GM12878 (cell line): ENCODE measurements around the gene TMEM150A. TPM values are rescaled to one million over a fixed set of nuclear protein-coding genes. Genes with fewer than 3 reads are reported as not detected.

ENCODE experiments used
- ATAC-seq: fragments of 200-7000 bp; cut with Tn5 transposase; 3 replicates; pipeline ENCODE4 v1.9.1; 2020; ENCODE audit warnings: mild to moderate bottlenecking, moderate library complexity
- BruUV-seq: library from RNA; stranded (reverse); fragments of 400-500 nt; replicated peaks from 2 replicates; lab custom pipeline; 2021; lab: Mats Ljungman, UMichigan
- CTCF ChIA-PET: fragments of 300-600 bp; sonication (Branson Sonifier 250); formaldehyde crosslinking; extraction: SDS; loops from one replicate; lab custom pipeline; 2021; ENCODE audit warnings: inconsistent platforms; lab: Yijun Ruan, JAX
- POLR2A ChIA-PET: fragments of 350-600 bp; formaldehyde crosslinking; extraction: SDS; loops from one replicate; lab custom pipeline; 2021; ENCODE audit warnings: inconsistent platforms; lab: Charles Lee
- RAD21 ChIA-PET: fragments of 300-600 bp; sonication (Branson Sonifier 250); formaldehyde crosslinking; loops from one replicate; lab custom pipeline; 2023; ENCODE audit warnings: antibody characterized with exemption; ENCODE audit not compliant: unreplicated experiment; lab: Charles Lee
- SMC1A ChIA-PET: fragments of 300-600 bp; sonication (Branson Sonifier 250); formaldehyde crosslinking; loops from one replicate; lab custom pipeline; 2023; ENCODE audit not compliant: unreplicated experiment, uncharacterized antibody; lab: Charles Lee
- DNase-seq: peaks from one replicate; pipeline ENCODE4 v3.0.0-alpha.2; 2011; ENCODE audit warnings: low read depth, low spot score
- FAIRE-seq: peaks from 3 replicates; lab custom pipeline; 2011; peaks lifted over from hg19 to GRCh38; lab: Jason Lieb, UNC
- H2AFZ ChIP-seq: 2 replicates; pipeline ENCODE4 v1.6.0; 2011; ENCODE audit warnings: low read depth, low read length, control low read depth; ENCODE audit not compliant: control insufficient read depth
- H3K27ac ChIP-seq: 2 replicates; pipeline ENCODE4 v1.5.1; 2011; ENCODE audit warnings: control low read depth; ENCODE audit not compliant: control insufficient read depth, insufficient read depth
- H3K27me3 ChIP-seq, 2 experiments: replicated peaks in 1 of 2; 2 replicates each; pipeline versions ENCODE4 v1.6.0 to v1.6.1; 2011; ENCODE audit warnings: low read length in 1 of 2; ENCODE audit not compliant: control insufficient read depth in 2 of 2, insufficient read depth in 2 of 2
- H3K36me3 ChIP-seq, 2 experiments: 2 replicates each; pipeline ENCODE4 v1.5.1; 2011; ENCODE audit warnings: low read length in 1 of 2; ENCODE audit not compliant: control insufficient read depth in 2 of 2, insufficient read depth in 2 of 2
- H3K4me1 ChIP-seq: 2 replicates; pipeline ENCODE4 v1.6.1; 2011; ENCODE audit warnings: mild to moderate bottlenecking, low read length, moderate library complexity, mixed read lengths; ENCODE audit not compliant: control insufficient read depth, insufficient read depth
- H3K4me2 ChIP-seq: 2 replicates; pipeline ENCODE4 v1.6.0; 2011; ENCODE audit warnings: control low read depth; ENCODE audit not compliant: control insufficient read depth, insufficient read depth
- H3K4me3 ChIP-seq: fragments of 200-600 bp; sonication (generic); 2 replicates; pipeline ENCODE4 v1.5.1; 2016
- H3K79me2 ChIP-seq: 2 replicates; pipeline ENCODE4 v1.6.0; 2011; ENCODE audit warnings: low read length; ENCODE audit not compliant: control insufficient read depth, insufficient read depth
- H3K9ac ChIP-seq: 2 replicates; pipeline ENCODE4 v1.8.0; 2011; ENCODE audit warnings: low read length, control low read depth, mixed read lengths; ENCODE audit not compliant: control insufficient read depth, insufficient read depth
- H3K9me3 ChIP-seq: replicated peaks from 3 replicates; pipeline ENCODE4 v1.5.1; 2011; ENCODE audit warnings: mild to moderate bottlenecking, low read length; ENCODE audit not compliant: control insufficient read depth, insufficient read depth
- H4K20me1 ChIP-seq: 2 replicates; pipeline ENCODE4 v1.6.0; 2011; ENCODE audit not compliant: control insufficient read depth, insufficient read depth
- BHLHE40 ChIP-seq, 2 experiments: fragments of 450-650 bp in 1 of 2; IDR thresholded peaks; 2 replicates each; pipeline ENCODE4 v1.6.1; 2011 to 2017; ENCODE audit warnings: low read depth in 2 of 2, borderline replicate concordance in 1 of 2, improper control_type of control experiment in 1 of 2, low read length in 1 of 2, mild to moderate bottlenecking in 1 of 2
- CEBPB ChIP-seq, 2 experiments: fragments of 150-350 bp in 1 of 2; IDR thresholded peaks; 2 replicates each; pipeline ENCODE4 v1.6.1; 2012 to 2014; ENCODE audit warnings: low read depth in 2 of 2, low read length in 2 of 2, borderline replicate concordance in 1 of 2, inconsistent platforms in 1 of 2
- DPF2 ChIP-seq: fragments of 450-650 bp; IDR thresholded peaks from 2 replicates; pipeline ENCODE4 v1.6.1; 2017; ENCODE audit warnings: mild to moderate bottlenecking
- HDAC2 ChIP-seq: fragments of 200-600 bp; sonication (generic); IDR thresholded peaks from 2 replicates; pipeline ENCODE4 v1.6.1; 2017
- HDAC6 ChIP-seq: fragments of 200-600 bp; sonication (generic); IDR thresholded peaks from one replicate; pipeline ENCODE4 v1.8.0; 2017; ENCODE audit warnings: antibody characterized with exemption; ENCODE audit not compliant: unreplicated experiment
- IKZF2 ChIP-seq, 2 experiments: fragments of 450-650 bp; IDR thresholded peaks; 2 replicates each; pipeline ENCODE4 v1.6.1; 2017; ENCODE audit warnings: mild to moderate bottlenecking in 2 of 2, moderate library complexity in 2 of 2
- MXI1 ChIP-seq: fragments of 150-350 bp; IDR thresholded peaks from 2 replicates; pipeline ENCODE4 v1.6.1; 2011; ENCODE audit warnings: low read depth, mild to moderate bottlenecking, inconsistent platforms, low read length, improper control_type of control experiment
- POU2F2 ChIP-seq: IDR thresholded peaks from 3 replicates; pipeline ENCODE4 v1.6.1; 2011; ENCODE audit warnings: low read depth, mild to moderate bottlenecking, low read length, borderline replicate concordance
- SIN3A ChIP-seq: IDR thresholded peaks from 2 replicates; pipeline ENCODE4 v1.6.1; 2012; ENCODE audit warnings: low read depth, low read length, improper control_type of control experiment
- SMAD5 ChIP-seq: IDR thresholded peaks from 2 replicates; pipeline ENCODE4 v1.6.1; 2016; ENCODE audit warnings: antibody characterized with exemption, low read depth
- SMC3 ChIP-seq: IDR thresholded peaks from 2 replicates; pipeline ENCODE4 v1.6.1; 2011; ENCODE audit warnings: low read length, improper control_type of control experiment, borderline replicate concordance
- SPI1 ChIP-seq: IDR thresholded peaks from 2 replicates; pipeline ENCODE4 v1.6.1; 2011; ENCODE audit warnings: low read depth, mild to moderate bottlenecking, low read length, moderate library complexity, borderline replicate concordance; ENCODE audit not compliant: insufficient read depth
- TCF3 ChIP-seq: IDR thresholded peaks from 2 replicates; pipeline ENCODE4 v1.6.1; 2012; ENCODE audit warnings: low read depth, mild to moderate bottlenecking, low read length, borderline replicate concordance; ENCODE audit not compliant: insufficient read depth
- WRNIP1 ChIP-seq: IDR thresholded peaks from 2 replicates; pipeline ENCODE4 v1.6.1; 2011; ENCODE audit warnings: low read depth, low read length, improper control_type of control experiment, borderline replicate concordance
- YY1 ChIP-seq: IDR thresholded peaks from 2 replicates; pipeline ENCODE4 v1.6.1; 2011; ENCODE audit warnings: low read depth, mild to moderate bottlenecking, low read length
- WGBS: methylation state at CpG from one replicate; pipeline ENCODE4 v1.1.6; 2016; ENCODE audit warnings: low lambda C conversion rate; ENCODE audit not compliant: insufficient replicate concordance, insufficient coverage; ENCODE audit errors: missing lambda C conversion rate; 5-methylcytosine and 5-hydroxymethylcytosine counted together
- in situ Hi-C: fragments of 300-500 bp; cut with MboI; formaldehyde crosslinking; loops from 9 replicates; pipeline ENCODE4 v1.14.3; 2018; ENCODE audit warnings: mixed read lengths
- intact Hi-C: fragments of 100-400 bp; cut with micrococcal nuclease; formaldehyde crosslinking; loops from one replicate; pipeline ENCODE4 v1.14.2; 2022; ENCODE audit not compliant: unreplicated experiment
- polyA plus RNA-seq, 11 experiments: library from polyadenylated mRNA; depleted of rRNA in 4 of 11; unstranded in 6 of 11; stranded (reverse) in 5 of 11; fragments of >200 nt; fragmentation: Nextera tagmentation in 4 of 11; fragmentation: Illumina TruSeq in 1 of 11; extraction: Ambion mirVana in 4 of 11; extraction: Trizol in 1 of 11; gene quantifications; 1 replicate in 1 of 11; 2 replicates in 10 of 11; pipeline versions ENCODE4 v1.2.1 to v1.2.3, GENCODE V29; 2011 to 2016; ENCODE audit warnings: inconsistent platforms in 2 of 11, missing spikeins in 2 of 11, low read depth in 1 of 11
- total RNA-seq, 4 experiments: library from RNA; depleted of rRNA in 3 of 4; stranded (reverse); fragments of >200 nt in 3 of 4; fragmentation: Illumina TruSeq in 1 of 4; extraction: Trizol in 1 of 4; gene quantifications; 2 replicates each; pipeline versions ENCODE4 v1.2.1 to v1.2.3, GENCODE V29; 2013 to 2021
- TF ChIP-seq, protein P1 (sequence below): fragments of 450-650 bp; IDR thresholded peaks from 2 replicates; pipeline ENCODE4 v1.6.1; 2017; ENCODE audit warnings: mild to moderate bottlenecking, moderate library complexity
- TF ChIP-seq, protein P2 (sequence below): IDR thresholded peaks from 2 replicates; pipeline ENCODE4 v1.6.1; 2012; ENCODE audit warnings: low read length, inconsistent platforms

Gene TMEM150A
- total and polyA plus RNA-seq, 10 of the 15 experiments (the other 5 are each of a cell fraction or from before 2014, with no cell fraction given), result 0.45 to 4.4 (median 2.6) TPM

DNA sequence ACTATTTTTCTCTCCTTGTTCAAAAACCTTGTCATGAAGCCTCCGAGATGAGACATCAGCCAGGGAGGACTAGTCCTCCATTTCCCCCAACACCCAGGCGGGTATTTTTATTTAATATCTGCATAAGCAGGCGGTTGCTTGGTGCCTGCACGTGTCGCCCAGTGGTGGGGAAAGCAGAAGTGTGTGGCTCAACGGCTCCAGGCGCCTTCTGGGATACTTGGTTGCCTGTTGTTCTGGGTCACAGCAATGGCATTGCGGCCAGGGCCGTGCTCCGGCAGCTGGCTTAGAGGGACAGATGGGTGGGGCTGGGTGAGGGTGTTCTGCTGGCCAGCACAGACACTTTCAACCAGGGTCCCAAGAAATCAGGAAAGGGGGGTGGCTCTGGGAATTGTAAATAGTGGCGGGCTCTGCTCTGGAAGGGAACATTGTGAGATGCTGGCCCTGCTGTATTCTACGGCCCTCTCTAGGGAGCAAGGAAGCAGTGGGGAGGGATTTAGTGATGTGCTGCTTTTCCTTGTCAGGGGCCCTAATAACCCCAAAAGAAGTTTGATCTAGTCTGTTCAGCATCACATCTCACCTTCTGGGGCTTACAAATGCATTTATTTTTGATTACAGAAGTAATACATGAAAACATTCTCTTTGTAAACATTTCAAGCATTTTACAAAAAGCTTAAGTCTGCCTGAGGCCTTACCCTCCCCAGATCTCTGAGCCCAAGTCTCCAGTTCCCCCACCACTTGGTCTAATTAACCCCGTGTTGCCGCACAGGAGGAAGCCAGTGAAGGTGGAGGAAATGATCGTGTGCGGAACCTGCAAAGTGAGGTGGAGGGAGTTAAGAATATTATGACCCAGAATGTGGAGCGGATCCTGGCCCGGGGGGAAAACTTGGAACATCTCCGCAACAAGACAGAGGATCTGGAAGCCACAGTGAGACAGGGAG lies 24.0 kb downstream of the TMEM150A start:
- H2AFZ ChIP-seq, result peak overlapping the region; percentile 61
- no peak for TF ChIP-seq POU2F2
- no peak for TF ChIP-seq HDAC2
- TF ChIP-seq TCF3, result no peak
- TF ChIP-seq CEBPB (IDR thresholded peaks at IDR 0.05; ENCODE audit: borderline replicate concordance in 1 of 2, low read depth in 2 of 2, low read length in 2 of 2), result no peak
- 0 out of 4 replicates have a peak, but pooled peaks of 1 of the 2 experiments have one; percentile 12 for TF ChIP-seq IKZF2 (IDR thresholded peaks at IDR 0.05)
- TF ChIP-seq WRNIP1, result no peak
- TF ChIP-seq, protein P1, sequence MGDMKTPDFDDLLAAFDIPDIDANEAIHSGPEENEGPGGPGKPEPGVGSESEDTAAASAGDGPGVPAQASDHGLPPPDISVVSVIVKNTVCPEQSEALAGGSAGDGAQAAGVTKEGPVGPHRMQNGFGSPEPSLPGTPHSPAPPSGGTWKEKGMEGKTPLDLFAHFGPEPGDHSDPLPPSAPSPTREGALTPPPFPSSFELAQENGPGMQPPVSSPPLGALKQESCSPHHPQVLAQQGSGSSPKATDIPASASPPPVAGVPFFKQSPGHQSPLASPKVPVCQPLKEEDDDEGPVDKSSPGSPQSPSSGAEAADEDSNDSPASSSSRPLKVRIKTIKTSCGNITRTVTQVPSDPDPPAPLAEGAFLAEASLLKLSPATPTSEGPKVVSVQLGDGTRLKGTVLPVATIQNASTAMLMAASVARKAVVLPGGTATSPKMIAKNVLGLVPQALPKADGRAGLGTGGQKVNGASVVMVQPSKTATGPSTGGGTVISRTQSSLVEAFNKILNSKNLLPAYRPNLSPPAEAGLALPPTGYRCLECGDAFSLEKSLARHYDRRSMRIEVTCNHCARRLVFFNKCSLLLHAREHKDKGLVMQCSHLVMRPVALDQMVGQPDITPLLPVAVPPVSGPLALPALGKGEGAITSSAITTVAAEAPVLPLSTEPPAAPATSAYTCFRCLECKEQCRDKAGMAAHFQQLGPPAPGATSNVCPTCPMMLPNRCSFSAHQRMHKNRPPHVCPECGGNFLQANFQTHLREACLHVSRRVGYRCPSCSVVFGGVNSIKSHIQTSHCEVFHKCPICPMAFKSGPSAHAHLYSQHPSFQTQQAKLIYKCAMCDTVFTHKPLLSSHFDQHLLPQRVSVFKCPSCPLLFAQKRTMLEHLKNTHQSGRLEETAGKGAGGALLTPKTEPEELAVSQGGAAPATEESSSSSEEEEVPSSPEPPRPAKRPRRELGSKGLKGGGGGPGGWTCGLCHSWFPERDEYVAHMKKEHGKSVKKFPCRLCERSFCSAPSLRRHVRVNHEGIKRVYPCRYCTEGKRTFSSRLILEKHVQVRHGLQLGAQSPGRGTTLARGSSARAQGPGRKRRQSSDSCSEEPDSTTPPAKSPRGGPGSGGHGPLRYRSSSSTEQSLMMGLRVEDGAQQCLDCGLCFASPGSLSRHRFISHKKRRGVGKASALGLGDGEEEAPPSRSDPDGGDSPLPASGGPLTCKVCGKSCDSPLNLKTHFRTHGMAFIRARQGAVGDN, result peak; percentile 83
- peak; percentile 70; the same call in 1 of the 2 replicates for TF ChIP-seq SPI1
- 0 out of 2 replicates have a peak, but pooled peaks have one; percentile 10 for TF ChIP-seq YY1
- TF ChIP-seq, protein P2, sequence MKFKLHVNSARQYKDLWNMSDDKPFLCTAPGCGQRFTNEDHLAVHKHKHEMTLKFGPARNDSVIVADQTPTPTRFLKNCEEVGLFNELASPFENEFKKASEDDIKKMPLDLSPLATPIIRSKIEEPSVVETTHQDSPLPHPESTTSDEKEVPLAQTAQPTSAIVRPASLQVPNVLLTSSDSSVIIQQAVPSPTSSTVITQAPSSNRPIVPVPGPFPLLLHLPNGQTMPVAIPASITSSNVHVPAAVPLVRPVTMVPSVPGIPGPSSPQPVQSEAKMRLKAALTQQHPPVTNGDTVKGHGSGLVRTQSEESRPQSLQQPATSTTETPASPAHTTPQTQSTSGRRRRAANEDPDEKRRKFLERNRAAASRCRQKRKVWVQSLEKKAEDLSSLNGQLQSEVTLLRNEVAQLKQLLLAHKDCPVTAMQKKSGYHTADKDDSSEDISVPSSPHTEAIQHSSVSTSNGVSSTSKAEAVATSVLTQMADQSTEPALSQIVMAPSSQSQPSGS, result no peak
- peak; percentile 80 for TF ChIP-seq MXI1
- TF ChIP-seq BHLHE40 (IDR thresholded peaks at IDR 0.05; ENCODE audit: borderline replicate concordance in 1 of 2, low read depth in 2 of 2, low read length in 1 of 2), result peak; percentile 88 to 93
- TF ChIP-seq HDAC6, result no peak
- no peak for TF ChIP-seq SMC3
- TF ChIP-seq SMAD5, result no peak
- TF ChIP-seq SIN3A, result no peak
- TF ChIP-seq DPF2, result 0 out of 2 replicates have a peak, but pooled peaks have one; percentile 15

More for the DNA sequence above, 24.0 kb downstream of the TMEM150A start:
- Histone ChIP-seq H3K4me2 (peak overlapping the region; percentile 85), H3K27me3 (no peaks in the 10 kb centered on the region), H3K36me3 (peaks cover 0 to 6% of the 10 kb centered on the region in 2 experiments; a peak in 2 of 4 replicates), H3K4me3 (peak overlapping the region; percentile 77), H3K4me1 (peaks cover 14% of the 10 kb centered on the region), H4K20me1 (no peaks in the 10 kb centered on the region), H3K79me2 (peaks cover 26% of the 10 kb centered on the region), H3K9ac (peak overlapping the region; percentile 82), H3K27ac (peak overlapping the region; percentile 77), H3K9me3 (no peaks in the 10 kb centered on the region)
- ChIA-PET POLR2A (interaction anchor here (0.6 to 4.6 kb wide), 10 partner anchors 9 to 224 kb away, joined by 3 to 57 read pairs (median 4); partner anchors contain the start of genes C2orf68, ELMOD3, RETSAT and RNF181), CTCF (interaction anchor here (0.7 to 1.9 kb wide), 8 partner anchors 9 to 159 kb away, joined by 3 to 6 read pairs (median 4); partner anchors contain the start of gene RNF181), RAD21 (interaction anchor here (0.7 to 1.8 kb wide), 8 partner anchors 9 to 224 kb away, joined by 3 to 9 read pairs (median 4); partner anchors contain the start of genes ELMOD3, GGCX, RETSAT and RNF181), SMC1A (interaction anchor here (0.6 to 4.4 kb wide), 16 partner anchors 7 to 260 kb away, joined by 3 to 20 read pairs (median 5); partner anchors contain the start of genes MAT2A and RNF181)
- intact Hi-C loops, result no loop called here
- in situ Hi-C loops, result no loop called here
- no TSS peak for BruUV-seq
- no peak for DNase-seq
- ATAC-seq, result peak; percentile 74
- peak; percentile 7 for FAIRE-seq
- WGBS, result 18% methylated on average over 19 of the region's 19 CpGs
